SHP77 (cell line): ENCODE results near the gene COL21A1.

Experiments used
- DNase-seq, 2 experiments: peaks; one replicate each; lab custom pipeline; 2025; lab: John Stamatoyannopoulos, UW

Gene COL21A1

GRCh38 chr6:56009636-56010035 lies 237.7 kb downstream of the COL21A1 start:
- no peak for DNase-seq
